Measurements from ENCODE around the gene SORCS2.

Gene SORCS2

GRCh38 chr4:7334521-7335275, 142.4 kb downstream of the SORCS2 start:
- DNase-seq (ENCODE audit: low read depth in 3 of 3, low spot score in 1 of 3), result no peak

DNA sequence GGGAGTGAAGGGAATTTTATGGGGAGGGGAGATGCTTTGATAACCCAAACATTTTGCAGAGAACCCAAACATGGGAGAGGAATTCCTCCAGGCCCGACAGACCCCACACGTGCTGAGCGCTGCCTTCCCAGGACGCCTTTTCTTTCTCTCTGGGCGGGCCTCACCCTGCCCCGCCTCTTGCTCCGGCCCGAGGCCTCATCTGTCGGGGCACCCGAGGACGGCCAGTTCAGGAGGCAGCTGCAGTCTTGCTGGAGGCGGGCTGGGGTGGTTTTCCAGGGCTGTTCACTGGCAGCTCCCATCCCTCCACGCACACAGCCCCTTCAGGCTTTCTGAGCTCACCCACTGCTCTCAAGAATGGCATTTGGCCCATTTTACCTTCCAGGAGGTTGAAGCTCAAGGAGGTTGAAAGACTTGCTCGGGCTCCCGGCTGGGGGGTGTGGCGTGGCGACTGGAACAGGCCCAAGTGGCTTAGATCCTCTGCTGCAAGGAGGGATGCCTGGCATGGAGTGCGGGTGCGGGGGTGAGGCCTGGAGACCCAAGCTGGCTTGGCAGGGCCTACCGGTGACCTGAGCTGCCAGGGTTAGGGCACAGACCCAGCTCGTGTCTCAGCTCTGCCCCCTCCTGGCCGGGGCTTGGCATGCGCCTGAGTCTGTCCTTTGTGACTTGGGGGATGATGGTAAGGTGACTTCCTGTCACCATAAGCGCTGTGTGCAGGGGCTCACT, 143.2 kb downstream of the SORCS2 start:
- peak in 1 of 3 donors; percentile 8 for DNase-seq (ENCODE audit: low read depth in 3 of 3, low spot score in 1 of 3)

DNA sequence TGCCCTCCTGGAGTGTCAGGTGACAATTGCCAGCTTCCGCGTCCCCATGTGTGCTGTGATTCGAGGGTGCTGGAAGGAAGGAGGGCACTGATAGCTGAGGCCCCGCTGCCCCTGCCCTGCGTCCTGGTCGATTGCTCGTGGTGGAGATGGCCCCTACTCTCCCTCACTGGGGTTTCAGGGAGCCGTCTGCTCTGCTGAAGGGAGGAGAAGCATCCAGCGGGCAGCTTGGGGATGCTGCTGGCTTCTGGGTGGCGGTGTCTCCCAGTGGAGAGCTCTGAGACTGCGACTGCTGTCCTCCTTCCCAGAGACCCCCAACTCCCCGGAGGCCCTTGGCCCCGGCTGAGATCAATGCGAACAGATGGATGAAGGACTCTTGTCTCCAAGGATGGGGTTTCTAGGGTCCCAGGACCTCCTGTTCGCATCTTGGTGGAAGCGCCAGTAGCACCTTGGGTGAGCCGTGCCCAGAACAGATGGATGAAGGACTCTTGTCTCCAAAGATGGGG, 143.8 kb downstream of the SORCS2 start:
- no peak for DNase-seq (ENCODE audit: low read depth in 3 of 3, low spot score in 1 of 3)

GRCh38 chr4:7336732-7337131, 144.4 kb downstream of the SORCS2 start:
- no peak for DNase-seq (ENCODE audit: low read depth in 3 of 3, low spot score in 1 of 3)

GRCh38 chr4:7337196-7338058, 145.1 kb downstream of the SORCS2 start:
- no peak for DNase-seq (ENCODE audit: low read depth in 3 of 3, low spot score in 1 of 3)

GRCh38 chr4:7338059-7338452, 145.7 kb downstream of the SORCS2 start:
- DNase-seq (ENCODE audit: low read depth in 3 of 3, low spot score in 1 of 3), result no peak

DNA sequence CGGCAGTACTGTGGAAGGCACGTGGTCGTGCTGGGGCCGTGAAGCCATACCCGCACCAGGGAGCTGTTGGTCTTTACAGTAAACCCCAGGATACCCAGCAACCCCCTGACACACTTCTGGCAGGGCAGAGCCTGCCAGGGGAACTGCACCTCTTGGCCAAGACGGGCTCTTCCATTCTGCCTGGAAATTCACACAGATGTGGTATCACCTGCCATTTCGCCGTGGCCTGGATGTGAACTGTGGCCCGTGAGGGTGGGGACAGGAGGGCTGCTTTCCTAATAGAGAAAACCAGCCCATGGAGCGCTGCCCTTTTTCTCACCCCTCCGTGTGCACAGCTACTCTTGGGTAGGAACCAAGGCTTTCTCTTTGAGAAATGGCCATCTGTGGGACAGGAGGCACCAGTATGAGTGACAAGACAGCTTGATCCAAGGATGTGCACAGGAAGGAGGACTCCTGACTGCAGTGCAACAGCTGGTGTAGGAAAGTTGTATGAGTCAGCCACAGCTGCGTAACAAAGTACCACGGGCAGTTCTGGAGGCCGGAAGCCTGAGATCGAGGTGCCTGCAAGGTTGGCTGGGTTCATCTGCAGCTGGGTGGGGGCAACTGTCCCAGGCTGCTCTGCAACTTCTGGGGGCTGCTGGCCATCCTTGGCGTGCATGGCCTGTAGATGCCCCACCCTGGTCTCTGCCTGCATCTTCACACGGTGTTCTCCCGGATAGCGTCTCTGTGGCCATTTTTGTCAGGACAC, 146.7 kb downstream of the SORCS2 start:
- DNase-seq (ENCODE audit: low read depth in 3 of 3, low spot score in 1 of 3), result no peak

- DNase-seq (ENCODE audit: low read depth in 3 of 3, low spot score in 1 of 3), result no peak
Observed at GRCh38 chr4:7339751-7340552, 147.6 kb downstream of the SORCS2 start.

DNA sequence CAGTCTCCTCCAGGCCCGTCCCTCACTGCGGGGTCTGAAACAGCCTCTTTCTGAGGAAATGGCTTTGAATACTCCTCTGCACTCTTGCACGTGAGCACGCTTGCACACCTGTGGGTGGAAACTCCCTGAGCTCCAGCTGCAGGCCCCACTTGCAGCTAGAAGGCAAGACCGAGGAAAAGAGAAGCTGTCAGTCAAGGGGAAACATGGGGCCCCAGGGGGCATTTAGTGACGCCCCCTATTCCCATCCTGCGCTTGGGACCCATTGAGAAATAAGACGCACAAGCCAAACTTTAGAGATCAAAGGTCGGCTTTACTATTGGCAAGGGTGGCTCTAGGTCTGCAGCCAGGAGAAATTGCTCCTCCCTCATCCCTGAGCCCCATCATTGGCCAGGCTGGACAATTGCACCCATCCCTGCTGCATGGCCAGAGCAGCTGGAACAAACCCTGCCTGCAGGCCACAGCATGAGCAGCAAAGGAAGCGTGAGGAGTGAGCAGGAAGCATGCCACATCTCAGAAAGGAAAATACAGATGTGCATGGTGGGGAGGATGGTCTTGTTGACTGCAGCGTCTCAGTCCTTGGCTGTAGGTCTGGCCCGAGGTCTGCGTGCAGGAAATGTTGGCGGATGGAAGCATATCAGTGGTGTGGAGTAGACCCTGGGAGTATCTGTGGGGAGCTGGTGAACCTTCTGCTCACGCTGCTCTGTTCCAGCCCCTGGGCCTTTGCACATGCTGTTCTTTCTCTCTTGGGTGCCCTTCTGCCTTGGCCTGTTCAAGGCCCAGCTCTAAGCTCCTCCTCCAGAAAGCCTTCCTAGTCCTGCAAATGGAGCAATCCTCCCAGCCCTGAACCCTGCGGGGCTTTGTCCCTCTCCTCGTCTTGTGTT, 148.5 kb downstream of the SORCS2 start:
- DNase-seq (ENCODE audit: low read depth in 3 of 3, low spot score in 1 of 3), result no peak

- no peak for DNase-seq (ENCODE audit: low read depth in 3 of 3, low spot score in 1 of 3)
Observed at GRCh38 chr4:7341491-7342222, 149.3 kb downstream of the SORCS2 start.

- no peak for DNase-seq (ENCODE audit: low read depth in 3 of 3, low spot score in 1 of 3)
Observed at GRCh38 chr4:7342223-7343080, 150.1 kb downstream of the SORCS2 start.

DNA sequence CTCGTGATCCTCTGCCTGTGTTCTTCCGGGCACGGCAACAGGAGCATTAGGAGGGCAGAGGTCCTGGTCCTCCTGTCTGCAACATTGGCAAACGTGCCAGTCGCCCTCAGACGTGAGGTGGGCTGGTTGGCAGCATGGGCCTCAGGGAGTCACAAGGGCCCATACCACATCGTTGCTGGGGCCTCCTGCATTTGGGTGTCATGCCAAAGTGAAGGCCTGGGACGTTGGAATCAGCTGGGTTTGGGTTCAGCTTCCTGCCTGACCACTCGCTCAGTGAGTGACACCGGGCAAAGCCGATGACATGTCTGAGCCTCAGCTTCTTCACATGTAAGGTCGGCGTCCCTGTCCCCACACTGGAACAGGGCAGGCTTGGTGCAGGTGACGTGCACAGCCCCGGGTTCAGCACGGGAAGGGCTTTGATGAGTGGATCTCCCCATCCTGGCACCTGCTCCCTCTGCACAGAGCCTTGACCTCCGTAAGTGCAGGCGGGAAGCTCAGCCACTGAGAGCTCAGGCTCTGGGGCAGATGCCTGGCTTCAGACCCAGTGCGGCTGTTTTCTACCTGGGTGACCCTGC, 150.8 kb downstream of the SORCS2 start:
- no peak for DNase-seq (ENCODE audit: low read depth in 3 of 3, low spot score in 1 of 3)

DNA sequence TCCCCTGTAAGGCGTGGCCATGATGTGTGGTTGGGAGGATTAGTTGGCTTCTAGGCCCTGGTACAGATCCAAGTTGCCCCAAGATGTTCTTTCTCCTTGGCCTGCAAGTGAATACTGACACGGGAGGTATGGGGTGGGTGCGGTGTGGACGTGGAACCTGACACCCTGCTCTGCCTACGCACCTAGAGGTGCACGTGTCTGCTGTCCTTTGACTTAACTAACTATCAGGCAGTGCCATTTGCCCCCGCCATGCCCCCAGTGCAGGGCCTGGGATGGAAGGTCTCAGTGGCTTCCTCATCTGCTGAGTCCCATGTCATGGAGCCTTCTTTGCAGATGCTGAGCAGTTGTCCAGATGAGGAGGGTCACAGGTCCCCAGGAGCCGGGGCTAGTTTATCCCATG, 151.6 kb downstream of the SORCS2 start:
- no peak for DNase-seq (ENCODE audit: low read depth in 3 of 3, low spot score in 1 of 3)

GRCh38 chr4:7344636-7345155, 152.4 kb downstream of the SORCS2 start:
- DNase-seq (ENCODE audit: low read depth in 3 of 3, low spot score in 1 of 3), result no peak

- no peak for DNase-seq (ENCODE audit: low read depth in 3 of 3, low spot score in 1 of 3)
Observed at GRCh38 chr4:7347981-7348380, 155.6 kb downstream of the SORCS2 start.

DNA sequence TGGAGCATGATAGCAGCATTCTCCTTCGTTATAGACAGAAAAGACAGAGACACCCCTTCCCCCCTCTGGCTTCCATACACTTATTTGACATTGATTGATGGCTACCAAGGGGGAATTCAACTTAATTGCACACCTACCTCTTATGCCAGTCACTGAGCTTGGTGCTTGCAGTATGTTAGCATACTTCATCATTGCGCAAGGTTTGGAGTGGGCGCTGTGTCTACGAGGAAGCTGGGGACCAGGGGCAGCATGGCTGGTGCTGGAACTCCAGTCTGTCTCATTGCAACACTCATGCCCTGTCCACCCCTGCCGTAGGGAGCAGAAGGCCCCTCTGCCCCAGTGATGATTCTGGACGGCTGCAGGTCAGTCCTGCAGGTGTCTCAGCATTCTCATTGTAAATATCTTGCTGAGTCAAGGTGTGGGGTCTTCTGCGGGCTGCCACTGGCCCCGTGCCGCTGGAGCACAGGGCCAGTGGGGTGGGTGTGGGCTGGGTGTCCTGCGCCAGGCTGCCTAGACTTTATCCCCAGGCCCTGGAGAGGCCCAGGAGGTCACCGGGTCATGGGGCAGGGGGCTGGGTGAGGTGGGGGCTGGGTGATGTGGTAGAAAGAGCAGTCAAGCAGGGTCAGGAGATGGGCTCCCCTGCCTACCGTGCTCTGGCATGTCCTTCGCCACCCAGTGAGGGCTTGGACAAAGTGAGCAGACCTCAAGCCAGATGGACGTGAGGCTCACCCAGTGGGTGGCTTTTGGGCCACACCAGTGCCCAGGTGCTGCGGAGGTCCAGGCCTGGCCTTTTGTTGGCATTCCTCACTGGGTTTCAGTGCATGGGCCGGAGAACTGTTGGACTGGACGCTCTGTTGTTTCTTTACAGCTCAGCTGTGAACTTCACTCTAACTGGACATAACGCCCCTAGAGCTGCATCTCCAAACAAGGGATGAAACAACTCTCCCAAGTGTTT, 156.9 kb downstream of the SORCS2 start:
- no peak for DNase-seq (ENCODE audit: low read depth in 3 of 3, low spot score in 1 of 3)
